Brain microvascular endothelial cell (primary cell): ENCODE measurements around the gene C11orf52.
A peak's percentile ranks its signal among the peaks of the same experiment; 100 is the strongest.

Experiments used
- DNase-seq: peaks from one replicate; pipeline ENCODE4 v3.0.0-alpha.2; 2020
- H3K27ac ChIP-seq: fragments of 250-450 bp; sonication (Bioruptor Pico); 2 replicates; pipeline ENCODE4 v1.5.1; 2020; ENCODE audit warnings: mild to moderate bottlenecking, moderate library complexity
- H3K27me3 ChIP-seq: fragments of 250-450 bp; sonication (Bioruptor Pico); replicated peaks from 2 replicates; pipeline ENCODE4 v1.5.1; 2020; ENCODE audit warnings: mild to moderate bottlenecking
- H3K36me3 ChIP-seq: fragments of 250-450 bp; sonication (Bioruptor Pico); replicated peaks from 2 replicates; pipeline ENCODE4 v1.5.1; 2020; ENCODE audit warnings: mild to moderate bottlenecking
- H3K4me3 ChIP-seq: 2 replicates; pipeline ENCODE4 v1.5.1; 2011; ENCODE audit warnings: low read depth, mild to moderate bottlenecking, control low read depth, low read length, moderate library complexity
- CTCF ChIP-seq: IDR thresholded peaks from 2 replicates; pipeline ENCODE4 v1.5.1; 2011; ENCODE audit warnings: low read depth, mild to moderate bottlenecking, moderate library complexity, low read length, control low read depth, inconsistent platforms; ENCODE audit errors: missing control alignments
- in situ Hi-C: cut with HindIII; loops from 2 replicates; pipeline ENCODE4 v1.10.0; 2017; ENCODE audit warnings: low sequenced_read_pairs, low pct_ligation_motif_present

The C11orf52 gene

GRCh38 chr11:111937844-111938243 is 19.1 kb downstream of the C11orf52 start:
- no peak for DNase-seq
- Histone ChIP-seq H3K27ac (no peak overlapping the region), H3K27me3 (no peaks in the 10 kb centered on the region), H3K4me3 (peak overlapping the region; percentile 71), H3K36me3 (no peaks in the 10 kb centered on the region)
- in situ Hi-C loops: no loop called here
- no peak for TF ChIP-seq CTCF

GRCh38 chr11:111938687-111939160 is 20.0 kb downstream of the C11orf52 start:
- in situ Hi-C loops: no loop called here

GRCh38 chr11:111939836-111940604 is 21.3 kb downstream of the C11orf52 start:
- Histone ChIP-seq H3K27me3 (no peaks in the 10 kb centered on the region), H3K36me3 (no peaks in the 10 kb centered on the region), H3K27ac (peak overlapping the region; percentile 52), H3K4me3 (no peak overlapping the region)
- in situ Hi-C loops: no loop called here
- TF ChIP-seq CTCF: no peak
- peak; percentile 69 for DNase-seq

More at GRCh38 chr11:111938687-111939160, 20.0 kb downstream of the C11orf52 start:
- peak overlapping the region; percentile 52 for H3K27ac ChIP-seq
- peak overlapping the region; percentile 71 for H3K4me3 ChIP-seq
- TF ChIP-seq CTCF: no peak
- H3K36me3 ChIP-seq: no peaks in the 10 kb centered on the region
- peak; percentile 49 for DNase-seq
- H3K27me3 ChIP-seq: no peaks in the 10 kb centered on the region

- H3K4me3 ChIP-seq: no peak overlapping the region
- H3K27me3 ChIP-seq: no peaks in the 10 kb centered on the region
- DNase-seq: no peak
- H3K36me3 ChIP-seq: no peaks in the 10 kb centered on the region
- no peak overlapping the region for H3K27ac ChIP-seq
- in situ Hi-C loops: no loop called here
- TF ChIP-seq CTCF: no peak
Observed at GRCh38 chr11:111941963-111942362, 23.2 kb downstream of the C11orf52 start.

- H3K36me3 ChIP-seq: no peaks in the 10 kb centered on the region
- no peak for TF ChIP-seq CTCF
- H3K27me3 ChIP-seq: no peaks in the 10 kb centered on the region
- in situ Hi-C loops: no loop called here
- H3K4me3 ChIP-seq: no peak overlapping the region
- H3K27ac ChIP-seq: peak overlapping the region; percentile 17
- DNase-seq: peak; percentile 35
Observed at GRCh38 chr11:111942829-111943228, 24.1 kb downstream of the C11orf52 start.
